ENCODE measurements around the gene ACSL1. TPM values are rescaled to one million over a fixed set of nuclear protein-coding genes. Genes with fewer than 3 reads are reported as not detected.

The ACSL1 gene
- total and polyA plus RNA-seq, 9 of the 15 experiments (the other 6 are each of a cell fraction or from before 2014, with no cell fraction given): 6.7 to 24.1 (median 15.0) TPM

- TF ChIP-seq ZNF121 (CRISPR knock-in tag; conservative IDR thresholded peaks at IDR 0.05): no peak
- no peak for TF ChIP-seq HMGN3 (IDR thresholded peaks at IDR 0.05; ENCODE audit: borderline replicate concordance, extremely low read depth, insufficient read length, low read depth, low read length)
- no peak for TF ChIP-seq E2F8 (IDR thresholded peaks at IDR 0.05; ENCODE audit: low read depth, partially characterized antibody)
- 0 out of 2 replicates have a peak, but pooled peaks have one; percentile 39 for TF ChIP-seq ZNF224 (CRISPR knock-in tag; IDR thresholded peaks at IDR 0.05)
- TF ChIP-seq YY1 (IDR thresholded peaks at IDR 0.05; ENCODE audit: borderline replicate concordance in 1 of 3, control insufficient read depth in 1 of 3, extremely low read depth in 1 of 3, insufficient read depth in 3 of 3, insufficient read length in 1 of 3, insufficient replicate concordance in 2 of 3, low read depth in 1 of 3, low read length in 2 of 3): peak in 2 of 3 experiments; percentile 18 to 27
- no peak for TF ChIP-seq HDAC6 (IDR thresholded peaks at IDR 0.05; ENCODE audit: low read depth, low read length)
- TF ChIP-seq NFATC3 (IDR thresholded peaks at IDR 0.05): no peak
- no peak for TF ChIP-seq ZNF239 (CRISPR knock-in tag; IDR thresholded peaks at IDR 0.05)
- no peak for TF ChIP-seq STAT5A (IDR thresholded peaks at IDR 0.05; ENCODE audit: borderline replicate concordance, low read length)
- TF ChIP-seq KDM5B (IDR thresholded peaks at IDR 0.05; ENCODE audit: insufficient replicate concordance, low read depth, low read length): peak; percentile 64
- TF ChIP-seq POLR2A (conservative IDR thresholded peaks at IDR 0.05): no peak
- no peak for TF ChIP-seq KAT7 (CRISPR knock-in tag; IDR thresholded peaks at IDR 0.05; ENCODE audit: borderline replicate concordance)
- 0 out of 2 replicates have a peak, but pooled peaks have one; percentile 23 for TF ChIP-seq MBD1 (CRISPR knock-in tag; IDR thresholded peaks at IDR 0.05)
- TF ChIP-seq RB1 (IDR thresholded peaks at IDR 0.05; ENCODE audit: low read depth): no peak; the same call in 1 of the 2 replicates
- TF ChIP-seq SMAD1 (IDR thresholded peaks at IDR 0.05; ENCODE audit: low read depth, low read length, partially characterized antibody): no peak
These were observed at the start of gene ACSL1 (continued) for GRCh38 chr4:184825896-184826690.

All from K562 (cell line).